Vagina (tissue), 2 donors: ENCODE results near the gene MYO1E. TPM values are rescaled to one million over a fixed set of nuclear protein-coding genes. Genes with fewer than 3 reads are reported as not detected.

ENCODE experiments used
- DNase-seq, 2 donors: peaks; one replicate each; pipeline ENCODE4 v3.0.0-alpha.2; 2017; ENCODE audit errors: extremely low spot score in 2 of 2
- H3K27ac ChIP-seq: fragments of 200-600 bp; sonication (generic); one replicate; pipeline ENCODE4 v1.5.1; 2019
- H3K27me3 ChIP-seq: fragments of 200-600 bp; sonication (generic); one replicate; pipeline ENCODE4 v1.5.1; 2019
- H3K36me3 ChIP-seq, 2 donors: fragments of 200-600 bp; sonication (generic); one replicate each; pipeline ENCODE4 v1.5.1; 2017 to 2019
- H3K4me1 ChIP-seq: fragments of 200-600 bp; sonication (generic); one replicate; pipeline ENCODE4 v1.5.1; 2019
- H3K4me3 ChIP-seq, 2 donors: fragments of 200-600 bp; sonication (generic); 1 replicate in 1 of 2; 2 replicates in 1 of 2; pipeline ENCODE4 v1.5.1; 2016 to 2019
- H3K9me3 ChIP-seq: fragments of 200-600 bp; sonication (generic); one replicate; pipeline ENCODE4 v1.5.1; 2019
- POLR2A ChIP-seq, 2 donors: fragments of 450-650 bp; IDR thresholded peaks; one replicate each; pipeline ENCODE4 v1.6.1; 2017; ENCODE audit warnings: antibody characterized with exemption in 2 of 2, mild to moderate bottlenecking in 2 of 2, moderate library complexity in 2 of 2
- POLR2AphosphoS5 ChIP-seq, 2 donors: sonication (generic); formaldehyde crosslinking; IDR thresholded peaks; one replicate each; pipeline ENCODE4 v1.9.0; 2017; ENCODE audit warnings: antibody characterized with exemption in 2 of 2, mild to moderate bottlenecking in 2 of 2, low read depth in 1 of 2; ENCODE audit not compliant: insufficient read depth in 1 of 2
- intact Hi-C: fragments of 100-400 bp; cut with DNase I; formaldehyde crosslinking; loops from one replicate; pipeline ENCODE4 v1.15.1; 2023
- total RNA-seq: library from RNA; depleted of rRNA; stranded (reverse); fragments of >200 nt; gene quantifications from one replicate; pipeline ENCODE4 v1.2.3, GENCODE V29; 2016
- TF ChIP-seq, protein P1 (sequence below), 3 experiments: fragments of 450-650 bp in 2 of 3; fragments of 200-600 bp in 1 of 3; sonication (generic) in 1 of 3; IDR thresholded peaks; one replicate each; pipeline ENCODE4 v1.5.1; 2017 to 2019; ENCODE audit warnings: antibody characterized with exemption in 3 of 3, mild to moderate bottlenecking in 2 of 3, moderate library complexity in 2 of 3

The MYO1E gene
- total RNA-seq, 1 donor from 2014 or later, result 16.9 TPM

DNA sequence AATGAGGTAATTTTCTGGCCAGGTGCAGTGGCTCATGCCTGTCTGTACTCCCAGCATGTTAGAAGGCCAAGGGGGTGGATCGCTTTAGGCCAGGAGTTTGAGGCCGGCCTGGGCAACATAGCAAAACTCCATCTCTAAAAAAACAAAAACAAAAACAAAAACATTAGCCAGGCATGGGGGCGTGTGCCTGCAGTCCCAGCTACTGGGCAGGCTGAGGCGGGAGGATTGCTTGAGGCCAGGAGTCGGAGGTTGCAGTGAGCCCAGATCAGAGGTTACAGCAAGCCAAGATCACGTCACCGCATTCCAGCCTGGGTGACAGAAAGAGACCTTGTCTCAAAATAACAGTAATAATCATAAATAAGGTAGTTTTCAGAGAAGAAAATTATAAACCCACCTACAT, 110.4 kb downstream of the MYO1E start:
- H3K36me3 ChIP-seq, result no peaks in the 10 kb centered on the region
- intact Hi-C loops, result no loop called here
- no peak overlapping the region for H3K4me3 ChIP-seq

DNA sequence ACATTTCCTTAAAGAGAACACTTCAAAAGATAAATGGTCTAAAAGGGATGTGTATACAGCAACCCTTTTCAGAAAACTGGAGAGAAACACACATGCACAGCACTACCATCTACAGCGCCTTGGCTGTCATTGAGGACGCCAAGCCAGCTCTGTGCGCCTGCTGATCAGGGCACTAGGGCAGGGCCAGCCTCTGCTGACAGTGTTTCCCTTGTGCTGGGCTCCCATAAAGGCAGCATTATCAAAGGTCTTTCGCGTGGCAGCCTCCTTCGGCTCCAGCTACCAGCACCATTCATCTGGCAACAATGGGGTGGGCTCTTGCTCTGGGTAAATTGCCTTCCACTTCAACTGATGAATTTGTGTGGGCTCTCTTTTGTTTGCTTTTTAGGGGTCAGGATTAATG, 112.6 kb downstream of the MYO1E start:
- Histone ChIP-seq H3K4me3 (no peak overlapping the region), H3K4me1 (no peaks in the 10 kb centered on the region), H3K9me3 (no peaks in the 10 kb centered on the region), H3K27ac (no peak overlapping the region), H3K27me3 (no peaks in the 10 kb centered on the region), H3K36me3 (no peaks in the 10 kb centered on the region)
- TF ChIP-seq, protein P1, sequence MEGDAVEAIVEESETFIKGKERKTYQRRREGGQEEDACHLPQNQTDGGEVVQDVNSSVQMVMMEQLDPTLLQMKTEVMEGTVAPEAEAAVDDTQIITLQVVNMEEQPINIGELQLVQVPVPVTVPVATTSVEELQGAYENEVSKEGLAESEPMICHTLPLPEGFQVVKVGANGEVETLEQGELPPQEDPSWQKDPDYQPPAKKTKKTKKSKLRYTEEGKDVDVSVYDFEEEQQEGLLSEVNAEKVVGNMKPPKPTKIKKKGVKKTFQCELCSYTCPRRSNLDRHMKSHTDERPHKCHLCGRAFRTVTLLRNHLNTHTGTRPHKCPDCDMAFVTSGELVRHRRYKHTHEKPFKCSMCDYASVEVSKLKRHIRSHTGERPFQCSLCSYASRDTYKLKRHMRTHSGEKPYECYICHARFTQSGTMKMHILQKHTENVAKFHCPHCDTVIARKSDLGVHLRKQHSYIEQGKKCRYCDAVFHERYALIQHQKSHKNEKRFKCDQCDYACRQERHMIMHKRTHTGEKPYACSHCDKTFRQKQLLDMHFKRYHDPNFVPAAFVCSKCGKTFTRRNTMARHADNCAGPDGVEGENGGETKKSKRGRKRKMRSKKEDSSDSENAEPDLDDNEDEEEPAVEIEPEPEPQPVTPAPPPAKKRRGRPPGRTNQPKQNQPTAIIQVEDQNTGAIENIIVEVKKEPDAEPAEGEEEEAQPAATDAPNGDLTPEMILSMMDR (IDR thresholded peaks at IDR 0.05), result no peak
- TF ChIP-seq POLR2AphosphoS5 (IDR thresholded peaks at IDR 0.05; ENCODE audit: insufficient read depth in 1 of 2, low read depth in 1 of 2), result no peak
- TF ChIP-seq POLR2A (IDR thresholded peaks at IDR 0.05), result no peak
- intact Hi-C loops, result no loop called here
- no peak for DNase-seq

More for the DNA sequence above, 110.4 kb downstream of the MYO1E start:
- no peaks in the 10 kb centered on the region for H3K9me3 ChIP-seq
- DNase-seq, result no peak
- no peak overlapping the region for H3K27ac ChIP-seq
- no peaks in the 10 kb centered on the region for H3K27me3 ChIP-seq
- TF ChIP-seq, protein P1 (IDR thresholded peaks at IDR 0.05), result no peak
- TF ChIP-seq POLR2AphosphoS5 (IDR thresholded peaks at IDR 0.05; ENCODE audit: insufficient read depth in 1 of 2, low read depth in 1 of 2), result no peak
- TF ChIP-seq POLR2A (IDR thresholded peaks at IDR 0.05), result no peak
- H3K4me1 ChIP-seq, result no peaks in the 10 kb centered on the region

DNA sequence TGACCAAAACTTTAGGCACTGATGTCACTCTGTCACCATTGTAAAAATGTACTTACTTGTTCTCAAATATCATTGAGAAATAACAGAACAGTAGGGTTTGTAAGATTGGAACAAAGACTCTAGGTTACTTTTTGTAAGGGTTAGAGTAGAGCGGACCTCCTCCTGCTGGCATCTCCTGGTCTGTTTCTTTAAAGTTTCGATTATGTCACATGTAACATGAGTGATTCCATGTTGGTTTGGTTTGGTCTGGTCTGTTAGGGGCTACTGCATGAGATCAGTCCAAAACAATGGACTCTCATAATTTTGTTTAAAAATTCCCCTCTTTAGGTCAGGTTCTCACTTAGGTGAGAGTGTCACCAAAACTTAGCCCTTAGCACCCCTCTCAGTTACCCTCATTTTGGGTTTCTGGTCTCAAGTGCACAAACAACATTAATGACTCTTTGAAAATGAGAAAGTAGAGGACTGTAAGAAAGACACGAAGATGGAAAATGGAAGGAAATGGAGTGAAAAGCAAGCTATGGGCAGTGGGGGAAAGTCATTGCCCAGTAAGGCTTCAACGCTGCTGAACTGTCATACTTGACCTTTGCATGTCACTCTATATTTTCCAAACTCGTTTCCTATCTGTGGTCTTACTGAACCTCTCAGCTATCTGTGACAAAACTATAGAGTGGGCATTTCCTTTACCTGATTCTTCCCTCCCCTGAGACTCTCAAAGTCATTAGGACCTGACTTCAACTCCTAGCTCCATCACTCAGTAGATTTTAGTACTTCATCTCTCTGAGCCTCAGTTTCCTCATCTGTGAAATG, 113.3 kb downstream of the MYO1E start:
- Histone ChIP-seq H3K36me3 (no peaks in the 10 kb centered on the region), H3K27ac (no peak overlapping the region), H3K4me3 (no peak overlapping the region), H3K4me1 (no peaks in the 10 kb centered on the region), H3K27me3 (no peaks in the 10 kb centered on the region), H3K9me3 (no peaks in the 10 kb centered on the region)
- DNase-seq, result no peak
- TF ChIP-seq, protein P1 (IDR thresholded peaks at IDR 0.05), result no peak
- TF ChIP-seq POLR2AphosphoS5 (IDR thresholded peaks at IDR 0.05; ENCODE audit: insufficient read depth in 1 of 2, low read depth in 1 of 2) (no peak), POLR2A (IDR thresholded peaks at IDR 0.05) (no peak)
- intact Hi-C loops, result no loop called here

DNA sequence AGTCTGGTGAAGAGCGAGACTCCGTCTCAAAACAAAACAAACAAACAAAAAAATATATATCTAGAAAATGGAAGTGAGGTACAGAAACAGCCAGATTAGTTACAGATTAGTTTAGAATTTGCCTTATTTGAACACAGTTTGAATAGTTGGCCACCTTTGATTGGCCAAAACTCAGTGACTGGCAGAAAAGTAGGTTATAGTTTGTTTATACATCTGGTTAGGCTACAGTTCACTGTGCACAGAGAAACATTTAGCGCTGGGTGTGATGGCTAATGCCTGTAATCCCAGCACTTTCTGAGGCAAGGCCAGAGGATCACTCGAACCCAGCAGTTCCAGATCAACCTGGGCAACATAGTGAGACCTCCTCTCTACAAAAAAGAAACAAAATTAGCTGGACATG, 114.4 kb downstream of the MYO1E start:
- H3K9me3 ChIP-seq, result no peaks in the 10 kb centered on the region
- no peak overlapping the region for H3K27ac ChIP-seq
- DNase-seq, result no peak
- H3K4me1 ChIP-seq, result no peaks in the 10 kb centered on the region
- TF ChIP-seq POLR2AphosphoS5 (IDR thresholded peaks at IDR 0.05; ENCODE audit: insufficient read depth in 1 of 2, low read depth in 1 of 2), result no peak
- no peaks in the 10 kb centered on the region for H3K36me3 ChIP-seq
- intact Hi-C loops, result no loop called here
- H3K4me3 ChIP-seq, result no peak overlapping the region
- no peaks in the 10 kb centered on the region for H3K27me3 ChIP-seq

DNA sequence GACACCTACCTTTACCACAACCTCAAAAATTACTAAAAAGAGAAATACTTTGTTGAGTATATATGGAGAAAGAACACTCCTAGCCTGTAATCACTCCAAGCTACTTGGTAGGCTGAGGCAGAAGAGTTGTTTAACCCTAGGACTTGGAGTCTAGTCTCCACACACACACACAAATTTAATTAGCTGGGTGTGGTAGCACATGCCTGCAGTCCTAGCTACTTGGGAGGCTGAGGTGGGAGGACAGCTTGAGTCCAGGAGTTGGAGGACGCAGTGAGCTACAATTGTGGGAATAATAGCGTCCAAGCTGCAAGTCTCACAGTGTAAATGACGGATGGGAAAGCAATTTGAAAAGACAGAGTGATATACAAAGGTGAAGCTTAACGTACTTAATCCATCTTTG, 115.5 kb downstream of the MYO1E start:
- no peak for TF ChIP-seq POLR2A (IDR thresholded peaks at IDR 0.05)
- TF ChIP-seq, protein P1 (IDR thresholded peaks at IDR 0.05), result no peak
- intact Hi-C loops, result no loop called here

More for the DNA sequence above, 115.5 kb downstream of the MYO1E start:
- Histone ChIP-seq H3K9me3 (no peaks in the 10 kb centered on the region), H3K27me3 (no peaks in the 10 kb centered on the region), H3K4me3 (no peak overlapping the region), H3K4me1 (no peaks in the 10 kb centered on the region), H3K36me3 (no peaks in the 10 kb centered on the region), H3K27ac (no peak overlapping the region)
- DNase-seq, result no peak
